Measurements from ENCODE around the gene HSF2. TPM values are rescaled to one million over a fixed set of nuclear protein-coding genes. Genes with fewer than 3 reads are reported as not detected.
"Not testable (repeated sequence)": the region's sequence is repeated elsewhere in the genome, so short reads cannot be mapped to it uniquely, and the experiment has no call there.

HSF2 gene
- total RNA-seq, 1 donor from 2014 or later, result 27.5 TPM

GRCh38 chr6:122445274-122445673 lies 45.8 kb downstream of the HSF2 start:
- TF ChIP-seq CTCF (IDR thresholded peaks at IDR 0.05) (no peak), POLR2AphosphoS5 (IDR thresholded peaks at IDR 0.05; ENCODE audit: insufficient read depth in 1 of 2, low read depth in 1 of 2) (no peak), POLR2A (IDR thresholded peaks at IDR 0.05) (no peak)
- intact Hi-C loops (cut with DNase I), result no loop called here
- H3K36me3 ChIP-seq, result peaks cover 0 to 69% of the 10 kb centered on the region in 2 donors

DNA sequence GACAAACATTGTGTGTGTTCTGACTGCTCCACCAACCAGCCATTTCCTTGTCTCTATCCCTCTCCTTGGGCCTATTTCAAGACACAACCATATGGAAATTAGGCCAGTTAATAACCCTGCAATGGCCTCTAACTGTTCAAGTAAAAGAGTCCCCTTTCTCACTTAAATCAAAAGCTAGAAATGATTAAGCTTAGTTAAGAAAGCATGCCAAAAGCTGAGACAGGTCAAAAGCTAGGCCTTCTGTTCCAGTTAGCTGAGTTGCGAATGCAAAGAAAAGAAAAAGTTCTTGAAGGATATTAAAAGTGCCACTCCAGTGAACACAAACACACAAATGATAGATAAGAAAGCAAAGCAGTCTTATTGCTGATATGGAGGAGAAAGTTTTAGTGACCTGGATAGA lies 49.6 kb downstream of the HSF2 start:
- H3K4me3 ChIP-seq, result no peak overlapping the region
- DNase-seq (ENCODE audit: extremely low spot score in 2 of 2), result no peak
- intact Hi-C loops (cut with DNase I), result no loop called here
- no peaks in the 10 kb centered on the region for H3K4me1 ChIP-seq
- TF ChIP-seq CTCF (IDR thresholded peaks at IDR 0.05) (no peak), POLR2AphosphoS5 (IDR thresholded peaks at IDR 0.05; ENCODE audit: insufficient read depth in 1 of 2, low read depth in 1 of 2) (no peak), POLR2A (IDR thresholded peaks at IDR 0.05) (no peak)
- peaks cover 0 to 87% of the 10 kb centered on the region in 2 donors for H3K36me3 ChIP-seq
- no peaks in the 10 kb centered on the region for H3K9me3 ChIP-seq
- H3K27me3 ChIP-seq, result no peaks in the 10 kb centered on the region
- no peak overlapping the region for H3K27ac ChIP-seq

More at GRCh38 chr6:122445274-122445673, 45.8 kb downstream of the HSF2 start:
- no peak overlapping the region for H3K27ac ChIP-seq
- no peaks in the 10 kb centered on the region for H3K9me3 ChIP-seq
- H3K4me1 ChIP-seq, result no peaks in the 10 kb centered on the region
- no peaks in the 10 kb centered on the region for H3K27me3 ChIP-seq
- DNase-seq (ENCODE audit: extremely low spot score in 2 of 2), result no peak
- H3K4me3 ChIP-seq, result no peak overlapping the region

- H3K36me3 ChIP-seq, result peaks cover 0 to 87% of the 10 kb centered on the region in 2 donors
Observed at GRCh38 chr6:122452509-122452908, 53.1 kb downstream of the HSF2 start.

GRCh38 chr6:122454673-122455072 lies 55.2 kb downstream of the HSF2 start:
- peaks cover 31% of the 10 kb centered on the region for H3K4me1 ChIP-seq
- H3K36me3 ChIP-seq, result peaks cover 0 to 77% of the 10 kb centered on the region in 2 donors

More at GRCh38 chr6:122452509-122452908, 53.1 kb downstream of the HSF2 start:
- no peak overlapping the region for H3K27ac ChIP-seq
- H3K9me3 ChIP-seq, result no peaks in the 10 kb centered on the region
- H3K4me1 ChIP-seq, result peaks cover 9% of the 10 kb centered on the region
- no peak for DNase-seq (ENCODE audit: extremely low spot score in 2 of 2)
- no peak for TF ChIP-seq POLR2AphosphoS5 (IDR thresholded peaks at IDR 0.05; ENCODE audit: insufficient read depth in 1 of 2, low read depth in 1 of 2)
- TF ChIP-seq POLR2A (IDR thresholded peaks at IDR 0.05), result no peak
- no peak for TF ChIP-seq CTCF (IDR thresholded peaks at IDR 0.05)
- no peaks in the 10 kb centered on the region for H3K27me3 ChIP-seq
- intact Hi-C loops (cut with DNase I), result no loop called here
- no peak overlapping the region for H3K4me3 ChIP-seq

GRCh38 chr6:122455116-122455515 lies 55.7 kb downstream of the HSF2 start:
- H3K4me3 ChIP-seq; DNase-seq (ENCODE audit: extremely low spot score in 2 of 2); H3K27me3 ChIP-seq; H3K9me3 ChIP-seq; H3K27ac ChIP-seq; intact Hi-C loops (cut with DNase I): not testable (repeated sequence)
- H3K4me1 ChIP-seq, result peaks cover 35% of the 10 kb centered on the region
- H3K36me3 ChIP-seq, result peaks cover 0 to 73% of the 10 kb centered on the region in 2 donors

More at GRCh38 chr6:122454673-122455072, 55.2 kb downstream of the HSF2 start:
- Histone ChIP-seq H3K4me3 (no peak overlapping the region), H3K27ac (no peak overlapping the region), H3K27me3 (no peaks in the 10 kb centered on the region), H3K9me3 (no peaks in the 10 kb centered on the region)
- no peak for DNase-seq (ENCODE audit: extremely low spot score in 2 of 2)
- intact Hi-C loops (cut with DNase I), result no loop called here
- TF ChIP-seq POLR2A (IDR thresholded peaks at IDR 0.05) (no peak), POLR2AphosphoS5 (IDR thresholded peaks at IDR 0.05; ENCODE audit: insufficient read depth in 1 of 2, low read depth in 1 of 2) (no peak), CTCF (IDR thresholded peaks at IDR 0.05) (no peak)

Data from vagina (tissue), 2 donors.